Stimulated activated CD8-positive, alpha-beta memory T cell treated with anti-CD3 and anti-CD28 coated beads, Interleukin-12 subunit alpha, Interleukin-12 subunit beta, amount 100 ng/mL, for 1 hour (primary cell): ENCODE measurements around the gene SLC4A3.

Experiments used
- DNase-seq: peaks from one replicate; pipeline ENCODE4 v3.0.0-alpha.2; 2020; ENCODE audit warnings: low read depth

SLC4A3 gene

GRCh38 chr2:219633276-219634065 is 6.0 kb downstream of the SLC4A3 start:
- no peak for DNase-seq

GRCh38 chr2:219634171-219634940 is 6.9 kb downstream of the SLC4A3 start:
- DNase-seq, result no peak

GRCh38 chr2:219634951-219635751 is 7.7 kb downstream of the SLC4A3 start:
- no peak for DNase-seq

- DNase-seq, result no peak
Observed at GRCh38 chr2:219636144-219636915, 8.9 kb downstream of the SLC4A3 start.

GRCh38 chr2:219636941-219637841 is 9.8 kb downstream of the SLC4A3 start:
- DNase-seq, result no peak

GRCh38 chr2:219637842-219638185 is 10.4 kb downstream of the SLC4A3 start:
- DNase-seq, result no peak

GRCh38 chr2:219638217-219638947 is 11.0 kb downstream of the SLC4A3 start:
- DNase-seq, result no peak

- no peak for DNase-seq
Observed at GRCh38 chr2:219638948-219639755, 11.7 kb downstream of the SLC4A3 start.

- no peak for DNase-seq
Observed at GRCh38 chr2:219641390-219642068, 14.1 kb downstream of the SLC4A3 start.

- no peak for DNase-seq
Observed at GRCh38 chr2:219642069-219642454, 14.6 kb downstream of the SLC4A3 start.

GRCh38 chr2:219642465-219643083 is 15.1 kb downstream of the SLC4A3 start:
- peak; percentile 79 for DNase-seq

GRCh38 chr2:219643084-219643473 is 15.6 kb downstream of the SLC4A3 start:
- no peak for DNase-seq

- DNase-seq, result no peak
Observed at GRCh38 chr2:219643788-219644398, 16.5 kb downstream of the SLC4A3 start.

- DNase-seq, result no peak
Observed at GRCh38 chr2:219644801-219645480, 17.5 kb downstream of the SLC4A3 start.

- no peak for DNase-seq
Observed at GRCh38 chr2:219645631-219646527, 18.4 kb downstream of the SLC4A3 start.

- DNase-seq, result no peak
Observed at GRCh38 chr2:219648176-219648575, 20.7 kb downstream of the SLC4A3 start.
